Vagina (tissue), 2 donors: Measurements from ENCODE around the gene ST6GALNAC5. TPM values are rescaled to one million over a fixed set of nuclear protein-coding genes. Genes with fewer than 3 reads are reported as not detected.

Experiments
- DNase-seq, 2 donors: peaks; one replicate each; pipeline ENCODE4 v3.0.0-alpha.2; 2017; ENCODE audit errors: extremely low spot score in 2 of 2
- H3K27ac ChIP-seq: fragments of 200-600 bp; sonication (generic); one replicate; pipeline ENCODE4 v1.5.1; 2019
- H3K27me3 ChIP-seq: fragments of 200-600 bp; sonication (generic); one replicate; pipeline ENCODE4 v1.5.1; 2019
- H3K36me3 ChIP-seq, 2 donors: fragments of 200-600 bp; sonication (generic); one replicate each; pipeline ENCODE4 v1.5.1; 2017 to 2019
- H3K4me1 ChIP-seq: fragments of 200-600 bp; sonication (generic); one replicate; pipeline ENCODE4 v1.5.1; 2019
- H3K4me3 ChIP-seq, 2 donors: fragments of 200-600 bp; sonication (generic); 1 replicate in 1 of 2; 2 replicates in 1 of 2; pipeline ENCODE4 v1.5.1; 2016 to 2019
- H3K9me3 ChIP-seq: fragments of 200-600 bp; sonication (generic); one replicate; pipeline ENCODE4 v1.5.1; 2019
- POLR2A ChIP-seq, 2 donors: fragments of 450-650 bp; IDR thresholded peaks; one replicate each; pipeline ENCODE4 v1.6.1; 2017; ENCODE audit warnings: antibody characterized with exemption in 2 of 2, mild to moderate bottlenecking in 2 of 2, moderate library complexity in 2 of 2
- POLR2AphosphoS5 ChIP-seq, 2 donors: sonication (generic); formaldehyde crosslinking; IDR thresholded peaks; one replicate each; pipeline ENCODE4 v1.9.0; 2017; ENCODE audit warnings: antibody characterized with exemption in 2 of 2, mild to moderate bottlenecking in 2 of 2, low read depth in 1 of 2; ENCODE audit not compliant: insufficient read depth in 1 of 2
- intact Hi-C: fragments of 100-400 bp; cut with DNase I; formaldehyde crosslinking; loops from one replicate; pipeline ENCODE4 v1.15.1; 2023
- total RNA-seq: library from RNA; depleted of rRNA; stranded (reverse); fragments of >200 nt; gene quantifications from one replicate; pipeline ENCODE4 v1.2.3, GENCODE V29; 2016
- TF ChIP-seq, protein P1 (sequence below), 3 experiments: fragments of 450-650 bp in 2 of 3; fragments of 200-600 bp in 1 of 3; sonication (generic) in 1 of 3; IDR thresholded peaks; one replicate each; pipeline ENCODE4 v1.5.1; 2017 to 2019; ENCODE audit warnings: antibody characterized with exemption in 3 of 3, mild to moderate bottlenecking in 2 of 3, moderate library complexity in 2 of 3

The ST6GALNAC5 gene
- total RNA-seq, 1 donor from 2014 or later: 9.6 TPM

GRCh38 chr1:76933847-76934815, 66.9 kb downstream of the ST6GALNAC5 start:
- intact Hi-C loops: no loop called here
- TF ChIP-seq, protein P1, sequence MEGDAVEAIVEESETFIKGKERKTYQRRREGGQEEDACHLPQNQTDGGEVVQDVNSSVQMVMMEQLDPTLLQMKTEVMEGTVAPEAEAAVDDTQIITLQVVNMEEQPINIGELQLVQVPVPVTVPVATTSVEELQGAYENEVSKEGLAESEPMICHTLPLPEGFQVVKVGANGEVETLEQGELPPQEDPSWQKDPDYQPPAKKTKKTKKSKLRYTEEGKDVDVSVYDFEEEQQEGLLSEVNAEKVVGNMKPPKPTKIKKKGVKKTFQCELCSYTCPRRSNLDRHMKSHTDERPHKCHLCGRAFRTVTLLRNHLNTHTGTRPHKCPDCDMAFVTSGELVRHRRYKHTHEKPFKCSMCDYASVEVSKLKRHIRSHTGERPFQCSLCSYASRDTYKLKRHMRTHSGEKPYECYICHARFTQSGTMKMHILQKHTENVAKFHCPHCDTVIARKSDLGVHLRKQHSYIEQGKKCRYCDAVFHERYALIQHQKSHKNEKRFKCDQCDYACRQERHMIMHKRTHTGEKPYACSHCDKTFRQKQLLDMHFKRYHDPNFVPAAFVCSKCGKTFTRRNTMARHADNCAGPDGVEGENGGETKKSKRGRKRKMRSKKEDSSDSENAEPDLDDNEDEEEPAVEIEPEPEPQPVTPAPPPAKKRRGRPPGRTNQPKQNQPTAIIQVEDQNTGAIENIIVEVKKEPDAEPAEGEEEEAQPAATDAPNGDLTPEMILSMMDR (IDR thresholded peaks at IDR 0.05): no peak
- TF ChIP-seq POLR2AphosphoS5 (IDR thresholded peaks at IDR 0.05; ENCODE audit: insufficient read depth in 1 of 2, low read depth in 1 of 2) (no peak), POLR2A (IDR thresholded peaks at IDR 0.05) (no peak)
- H3K27ac ChIP-seq: no peak overlapping the region

DNA sequence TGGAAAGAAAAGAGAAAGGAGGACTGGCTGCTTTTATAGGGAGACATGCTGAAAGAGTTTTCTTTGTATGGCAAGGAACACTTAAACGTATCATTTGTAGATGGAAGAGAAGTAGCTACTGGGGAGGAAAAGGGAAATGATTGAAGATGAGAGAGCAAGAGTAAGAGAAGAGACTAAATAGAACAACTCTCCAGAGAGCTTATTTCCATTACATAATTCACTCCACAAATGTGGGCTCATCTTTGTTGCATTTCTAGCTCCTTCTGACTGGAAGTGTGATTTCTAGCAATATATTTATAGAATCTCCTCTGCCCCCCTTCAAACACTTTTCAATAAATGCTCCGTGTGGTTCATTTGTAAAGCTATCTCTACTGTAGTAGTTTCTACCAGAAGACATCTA, 71.0 kb downstream of the ST6GALNAC5 start:
- H3K36me3 ChIP-seq: no peaks in the 10 kb centered on the region
- no peaks in the 10 kb centered on the region for H3K4me1 ChIP-seq
- TF ChIP-seq POLR2A (IDR thresholded peaks at IDR 0.05) (no peak), POLR2AphosphoS5 (IDR thresholded peaks at IDR 0.05; ENCODE audit: insufficient read depth in 1 of 2, low read depth in 1 of 2) (no peak)
- TF ChIP-seq, protein P1 (IDR thresholded peaks at IDR 0.05): no peak
- H3K9me3 ChIP-seq: no peaks in the 10 kb centered on the region
- H3K4me3 ChIP-seq: no peak overlapping the region
- H3K27ac ChIP-seq: no peak overlapping the region
- no peaks in the 10 kb centered on the region for H3K27me3 ChIP-seq
- no peak for DNase-seq
- intact Hi-C loops: no loop called here

More at GRCh38 chr1:76933847-76934815, 66.9 kb downstream of the ST6GALNAC5 start:
- no peak for DNase-seq
- no peaks in the 10 kb centered on the region for H3K27me3 ChIP-seq
- H3K36me3 ChIP-seq: no peaks in the 10 kb centered on the region
- no peaks in the 10 kb centered on the region for H3K9me3 ChIP-seq
- no peak overlapping the region for H3K4me3 ChIP-seq
- H3K4me1 ChIP-seq: no peaks in the 10 kb centered on the region

GRCh38 chr1:76939050-76939816, 72.0 kb downstream of the ST6GALNAC5 start:
- DNase-seq: no peak
- TF ChIP-seq, protein P1 (IDR thresholded peaks at IDR 0.05): no peak
- no peak for TF ChIP-seq POLR2AphosphoS5 (IDR thresholded peaks at IDR 0.05; ENCODE audit: insufficient read depth in 1 of 2, low read depth in 1 of 2)
- no peak for TF ChIP-seq POLR2A (IDR thresholded peaks at IDR 0.05)
- intact Hi-C loops: no loop called here
- Histone ChIP-seq H3K36me3 (no peaks in the 10 kb centered on the region), H3K9me3 (no peaks in the 10 kb centered on the region), H3K4me1 (no peaks in the 10 kb centered on the region), H3K27ac (no peak overlapping the region), H3K27me3 (no peaks in the 10 kb centered on the region), H3K4me3 (no peak overlapping the region)

GRCh38 chr1:76939817-76940216, 72.5 kb downstream of the ST6GALNAC5 start:
- no peaks in the 10 kb centered on the region for H3K27me3 ChIP-seq
- DNase-seq: no peak
- no peaks in the 10 kb centered on the region for H3K4me1 ChIP-seq
- H3K27ac ChIP-seq: no peak overlapping the region
- H3K36me3 ChIP-seq: no peaks in the 10 kb centered on the region
- H3K9me3 ChIP-seq: no peaks in the 10 kb centered on the region
- TF ChIP-seq POLR2A (IDR thresholded peaks at IDR 0.05) (no peak), POLR2AphosphoS5 (IDR thresholded peaks at IDR 0.05; ENCODE audit: insufficient read depth in 1 of 2, low read depth in 1 of 2) (no peak)
- TF ChIP-seq, protein P1 (IDR thresholded peaks at IDR 0.05): no peak
- intact Hi-C loops: no loop called here
- no peak overlapping the region for H3K4me3 ChIP-seq
